ENCODE results near the gene CCR5. TPM values are rescaled to one million over a fixed set of nuclear protein-coding genes. Genes with fewer than 3 reads are reported as not detected.

CCR5 gene
- total RNA-seq, 3 donors from 2014 or later = 0.73 to 0.98 (median 0.96) TPM

DNA sequence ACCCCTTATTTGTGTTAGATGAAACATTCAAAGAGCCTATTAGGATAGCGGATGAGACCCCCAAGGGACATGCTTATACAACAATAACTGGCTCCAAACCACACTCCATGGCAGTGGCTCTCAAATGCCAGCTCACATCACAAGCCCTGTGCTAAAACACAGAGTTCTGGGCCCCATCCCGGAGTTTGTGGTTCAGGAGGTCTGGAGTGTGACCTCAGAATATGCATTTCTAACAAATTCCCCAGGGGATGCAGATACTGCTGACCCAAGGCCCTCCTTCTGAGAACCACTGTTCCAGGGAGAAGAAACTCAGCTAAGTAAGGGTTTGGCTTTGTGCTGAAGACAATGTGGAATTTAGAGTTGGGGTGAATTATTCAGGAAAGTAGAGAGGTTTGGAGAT is 39.9 kb downstream of the CCR5 start:
- no peaks in the 10 kb centered on the region for H3K36me3 ChIP-seq
- no peaks in the 10 kb centered on the region for H3K9me3 ChIP-seq
- H3K4me3 ChIP-seq = no peak overlapping the region
- intact Hi-C loops (cut with DNase I; ENCODE audit: low total_unique reads) = no loop called here
- H3K27ac ChIP-seq = no peak overlapping the region
- H3K27me3 ChIP-seq = peaks cover 0 to 7% of the 10 kb centered on the region in 2 donors
- TF ChIP-seq, protein P1, sequence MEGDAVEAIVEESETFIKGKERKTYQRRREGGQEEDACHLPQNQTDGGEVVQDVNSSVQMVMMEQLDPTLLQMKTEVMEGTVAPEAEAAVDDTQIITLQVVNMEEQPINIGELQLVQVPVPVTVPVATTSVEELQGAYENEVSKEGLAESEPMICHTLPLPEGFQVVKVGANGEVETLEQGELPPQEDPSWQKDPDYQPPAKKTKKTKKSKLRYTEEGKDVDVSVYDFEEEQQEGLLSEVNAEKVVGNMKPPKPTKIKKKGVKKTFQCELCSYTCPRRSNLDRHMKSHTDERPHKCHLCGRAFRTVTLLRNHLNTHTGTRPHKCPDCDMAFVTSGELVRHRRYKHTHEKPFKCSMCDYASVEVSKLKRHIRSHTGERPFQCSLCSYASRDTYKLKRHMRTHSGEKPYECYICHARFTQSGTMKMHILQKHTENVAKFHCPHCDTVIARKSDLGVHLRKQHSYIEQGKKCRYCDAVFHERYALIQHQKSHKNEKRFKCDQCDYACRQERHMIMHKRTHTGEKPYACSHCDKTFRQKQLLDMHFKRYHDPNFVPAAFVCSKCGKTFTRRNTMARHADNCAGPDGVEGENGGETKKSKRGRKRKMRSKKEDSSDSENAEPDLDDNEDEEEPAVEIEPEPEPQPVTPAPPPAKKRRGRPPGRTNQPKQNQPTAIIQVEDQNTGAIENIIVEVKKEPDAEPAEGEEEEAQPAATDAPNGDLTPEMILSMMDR (IDR thresholded peaks at IDR 0.05) = no peak
- TF ChIP-seq POLR2AphosphoS5 (IDR thresholded peaks at IDR 0.05) (no peak), POLR2A (IDR thresholded peaks at IDR 0.05) (no peak)
- no peaks in the 10 kb centered on the region for H3K4me1 ChIP-seq
- no peak for DNase-seq (ENCODE audit: low spot score in 2 of 2)

DNA sequence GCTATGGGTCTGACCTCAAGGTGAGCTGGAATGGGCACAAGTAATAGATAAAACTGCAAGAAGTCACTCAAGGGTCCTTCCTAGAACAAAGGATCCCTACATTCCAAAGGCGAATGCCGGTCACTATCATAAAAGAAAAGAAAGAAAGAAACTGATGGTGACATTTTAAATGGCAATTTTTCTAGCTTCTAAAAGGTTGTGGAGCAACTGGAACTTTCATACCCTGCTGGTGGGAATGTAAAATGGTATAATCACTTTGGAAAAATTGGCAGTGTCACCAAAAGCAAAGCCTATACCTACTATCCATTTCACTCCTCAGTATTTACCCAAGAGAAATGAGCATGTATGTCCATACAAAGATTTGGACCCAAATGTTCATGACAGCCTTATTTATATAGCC is 40.5 kb downstream of the CCR5 start:
- no peaks in the 10 kb centered on the region for H3K36me3 ChIP-seq
- TF ChIP-seq, protein P1 (IDR thresholded peaks at IDR 0.05) = no peak
- TF ChIP-seq POLR2AphosphoS5 (IDR thresholded peaks at IDR 0.05) = no peak
- TF ChIP-seq POLR2A (IDR thresholded peaks at IDR 0.05) = no peak
- H3K27me3 ChIP-seq = peaks cover 0 to 7% of the 10 kb centered on the region in 2 donors
- intact Hi-C loops (cut with DNase I; ENCODE audit: low total_unique reads) = no loop called here
- DNase-seq (ENCODE audit: low spot score in 2 of 2) = no peak
- no peak overlapping the region for H3K27ac ChIP-seq
- H3K4me3 ChIP-seq = no peak overlapping the region
- H3K9me3 ChIP-seq = no peaks in the 10 kb centered on the region
- no peaks in the 10 kb centered on the region for H3K4me1 ChIP-seq

DNA sequence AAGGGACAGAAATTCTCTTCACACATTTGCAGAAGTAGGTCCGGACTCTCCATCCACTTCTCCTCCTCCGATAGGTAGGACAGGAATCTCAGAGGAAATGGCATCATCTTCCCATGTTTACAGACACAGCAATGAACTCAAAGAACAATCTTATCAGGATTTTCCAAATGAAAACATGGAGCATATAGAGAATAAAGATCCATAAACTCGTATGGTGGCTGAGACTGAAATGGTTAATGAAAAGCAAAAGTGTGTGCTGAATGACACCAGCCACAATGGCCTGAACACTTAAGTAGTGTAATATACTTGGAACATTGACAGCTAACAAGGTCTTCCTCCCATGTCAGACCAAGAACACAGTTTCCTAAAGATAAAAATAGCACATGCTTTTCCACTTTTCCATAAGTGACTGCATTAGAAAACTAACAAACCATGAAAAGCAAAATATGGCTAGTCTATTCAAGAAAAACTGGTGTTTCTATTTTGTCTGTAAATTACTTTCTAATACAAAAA is 42.1 kb downstream of the CCR5 start:
- peaks cover 0 to 7% of the 10 kb centered on the region in 2 donors for H3K27me3 ChIP-seq
- no peak for TF ChIP-seq POLR2AphosphoS5 (IDR thresholded peaks at IDR 0.05)
- TF ChIP-seq, protein P1 (IDR thresholded peaks at IDR 0.05) = no peak
- TF ChIP-seq POLR2A (IDR thresholded peaks at IDR 0.05) = no peak
- no peak for DNase-seq (ENCODE audit: low spot score in 2 of 2)
- intact Hi-C loops (cut with DNase I; ENCODE audit: low total_unique reads) = no loop called here
- H3K36me3 ChIP-seq = no peaks in the 10 kb centered on the region
- H3K4me3 ChIP-seq = no peak overlapping the region
- no peak overlapping the region for H3K27ac ChIP-seq
- H3K9me3 ChIP-seq = no peaks in the 10 kb centered on the region
- H3K4me1 ChIP-seq = no peaks in the 10 kb centered on the region

DNA sequence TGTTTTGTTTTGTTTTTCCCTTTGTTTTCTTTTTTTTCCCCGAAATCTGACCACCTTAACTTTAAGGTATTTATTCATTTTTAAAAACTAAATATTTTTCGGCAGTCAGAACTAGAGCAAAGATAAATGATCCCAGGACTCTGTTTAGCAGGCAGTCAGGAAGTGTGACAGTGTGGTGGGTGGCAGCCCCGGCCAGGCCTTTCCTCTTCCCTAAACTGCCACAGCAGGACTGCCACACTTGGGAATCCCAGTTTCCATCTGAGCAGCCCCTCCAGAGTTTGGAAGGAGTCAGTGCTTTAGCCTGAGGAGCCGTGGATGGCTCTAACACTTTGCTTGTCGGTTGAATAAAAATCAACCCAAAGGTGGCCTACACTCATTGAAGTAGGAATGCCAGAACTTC is 43.2 kb downstream of the CCR5 start:
- Histone ChIP-seq H3K27ac (no peak overlapping the region), H3K4me3 (no peak overlapping the region), H3K9me3 (no peaks in the 10 kb centered on the region), H3K4me1 (no peaks in the 10 kb centered on the region), H3K27me3 (peaks cover 0 to 7% of the 10 kb centered on the region in 2 donors), H3K36me3 (no peaks in the 10 kb centered on the region)
- TF ChIP-seq POLR2A (IDR thresholded peaks at IDR 0.05) (no peak), POLR2AphosphoS5 (IDR thresholded peaks at IDR 0.05) (no peak)
- TF ChIP-seq, protein P1 (IDR thresholded peaks at IDR 0.05) = no peak
- intact Hi-C loops (cut with DNase I; ENCODE audit: low total_unique reads) = no loop called here
- no peak for DNase-seq (ENCODE audit: low spot score in 2 of 2)

DNA sequence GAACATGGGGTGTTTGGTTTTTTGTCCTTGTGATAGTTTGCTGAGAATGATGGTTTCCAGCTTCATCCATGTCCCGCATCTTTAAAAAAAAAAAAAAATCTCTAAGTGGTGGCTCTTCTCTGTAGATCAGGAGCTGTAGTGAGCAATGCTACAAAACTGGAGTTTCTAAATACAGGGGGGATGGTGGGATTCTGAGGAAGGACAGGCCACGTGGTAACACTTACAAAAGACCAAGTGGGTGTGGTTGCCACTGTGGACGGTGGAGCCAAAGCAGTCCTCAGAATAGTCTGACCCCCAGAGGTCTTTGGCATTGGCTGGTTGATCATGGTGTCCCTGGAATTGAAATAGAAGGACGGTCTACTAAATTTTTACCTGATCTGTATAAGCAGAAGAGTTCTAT is 44.0 kb downstream of the CCR5 start:
- Histone ChIP-seq H3K4me1 (no peaks in the 10 kb centered on the region), H3K36me3 (no peaks in the 10 kb centered on the region), H3K27me3 (peaks cover 0 to 6% of the 10 kb centered on the region in 2 donors), H3K4me3 (no peak overlapping the region), H3K27ac (no peak overlapping the region), H3K9me3 (no peaks in the 10 kb centered on the region)
- no peak for DNase-seq (ENCODE audit: low spot score in 2 of 2)
- no peak for TF ChIP-seq POLR2A (IDR thresholded peaks at IDR 0.05)
- TF ChIP-seq, protein P1 (IDR thresholded peaks at IDR 0.05) = no peak
- no peak for TF ChIP-seq POLR2AphosphoS5 (IDR thresholded peaks at IDR 0.05)
- intact Hi-C loops (cut with DNase I; ENCODE audit: low total_unique reads) = loop anchor here (5.0 kb wide), 1 partner anchor 1047 kb away; no protein-coding TSS in a partner anchor

Measured in breast epithelium (tissue), 4 donors.